Ovary (tissue), 9 donors: ENCODE data around the gene FGGY. TPM values are rescaled to one million over a fixed set of nuclear protein-coding genes. Genes with fewer than 3 reads are reported as not detected.

ENCODE experiments used
- DNase-seq, 5 donors: peaks; one replicate each; pipeline ENCODE4 v3.0.0-alpha.2; 2019 to 2020
- H3K27ac ChIP-seq, 2 donors: fragments of 200-600 bp; one replicate each; pipeline versions ENCODE4 v1.5.1 to v1.8.0; 2019 to 2022
- H3K27me3 ChIP-seq: fragments of 200-600 bp; one replicate; pipeline ENCODE4 v1.8.0; 2022
- H3K36me3 ChIP-seq: fragments of 200-600 bp; sonication (generic); one replicate; pipeline ENCODE4 v1.5.1; 2019
- H3K4me1 ChIP-seq: one replicate; pipeline ENCODE4 v1.8.1; 2013; ENCODE audit warnings: mild to moderate bottlenecking, moderate library complexity; ENCODE audit not compliant: insufficient read depth
- H3K4me3 ChIP-seq: fragments of 200-600 bp; sonication (generic); one replicate; pipeline ENCODE4 v1.5.1; 2017
- H3K9me3 ChIP-seq, 2 donors: fragments of 200-600 bp in 1 of 2; sonication (generic) in 1 of 2; one replicate each; pipeline versions ENCODE4 v1.5.1 to v1.8.1; 2013 to 2019; ENCODE audit warnings: mild to moderate bottlenecking in 1 of 2, moderate library complexity in 1 of 2
- CTCF ChIP-seq, 3 donors: fragments of 450-650 bp in 2 of 3; fragments of 200-600 bp in 1 of 3; IDR thresholded peaks; one replicate each; pipeline versions ENCODE4 v1.5.1 to v1.8.0; 2016 to 2022; ENCODE audit warnings: antibody characterized with exemption in 3 of 3, mild to moderate bottlenecking in 1 of 3
- EP300 ChIP-seq: sonication (generic); formaldehyde crosslinking; IDR thresholded peaks from one replicate; pipeline ENCODE4 v1.6.1; 2017; ENCODE audit warnings: antibody characterized with exemption
- POLR2A ChIP-seq: fragments of 450-650 bp; IDR thresholded peaks from one replicate; pipeline ENCODE4 v1.6.1; 2017; ENCODE audit warnings: antibody characterized with exemption, mild to moderate bottlenecking, moderate library complexity
- WGBS, 3 donors: extraction: QIAGEN DNeasy Blood & Tissue Kit in 1 of 3; methylation state at CpG; one replicate each; pipeline versions ENCODE4 v1.1.5 to v1.1.7; 2013 to 2017; 5-methylcytosine and 5-hydroxymethylcytosine counted together
- intact Hi-C, 4 donors: fragments of 100-400 bp; cut with DNase I; formaldehyde crosslinking; loops; one replicate each; pipeline versions ENCODE4 v1.11.0 to v1.15.1; 2022 to 2023
- polyA plus RNA-seq, 2 donors: library from polyadenylated mRNA; stranded (reverse); fragments of 200-250 nt in 1 of 2; fragments of 350-450 nt in 1 of 2; fragmentation: Illumina TruSeq in 1 of 2; extraction: RNeasy Lipid Tissue Mini Kit (QIAGEN cat#74804) in 1 of 2; gene quantifications; one replicate each; pipeline ENCODE4 v1.2.3, GENCODE V29; 2013 to 2014
- total RNA-seq, 7 donors: library from RNA; depleted of rRNA in 2 of 7; stranded (reverse); fragments of >200 nt in 2 of 7; fragmentation: NEBNext Ultra II Directional in 3 of 7; extraction: Animal tissue kit (Norgen Biotek cat#: 25700) in 3 of 7; gene quantifications; one replicate each; pipeline versions ENCODE4 v1.1.0 to v1.2.4, GENCODE V29; 2016 to 2023
- donor health status: DM: no; HTN: no; CAD: no; lungs with moderate emphysema.
- donor health status: DM: no; HTN: no; CAD: no.
- donor health status: Bipolar disorder and iron deficiency.
- donor health status: DM: yes; HTN: yes; CAD: no.
- donor health status: DM: no; HTN: no; CAD: no.
- donor health status: DM: yes; HTN: yes; CAD: no.

FGGY gene
- total and polyA plus RNA-seq, 9 donors, result 7.9 to 62.0 (median 44.7) TPM

DNA sequence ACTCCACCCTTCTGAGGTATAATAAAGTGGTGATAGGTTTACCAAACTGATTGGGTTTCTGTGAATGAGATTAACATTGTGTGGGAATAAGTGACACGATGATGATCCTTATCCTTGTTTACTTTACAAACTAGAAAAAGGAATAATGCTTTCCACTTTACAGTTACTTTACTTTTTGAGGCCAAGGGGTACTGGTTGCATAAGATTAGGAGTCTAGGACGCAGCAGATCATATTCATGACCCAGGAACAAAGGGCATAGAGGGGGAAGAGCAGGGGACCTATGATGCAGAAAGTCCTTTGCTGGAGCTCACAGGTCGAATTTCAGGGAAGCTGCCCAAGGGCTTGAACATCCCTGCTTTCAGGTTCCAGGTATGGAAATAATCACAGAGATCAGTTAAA, 20.4 kb downstream of the FGGY start:
- DNase-seq, result no peak
- Histone ChIP-seq H3K4me1 (peaks cover 7% of the 10 kb centered on the region), H3K4me3 (no peak overlapping the region), H3K27ac (no peak overlapping the region), H3K9me3 (no peaks in the 10 kb centered on the region), H3K36me3 (no peaks in the 10 kb centered on the region), H3K27me3 (no peaks in the 10 kb centered on the region)
- intact Hi-C loops, result no loop called here
- WGBS, 3 donors, result 76 to 86% (median 80%) methylated on average over 3 of the region's 3 CpGs
- no peak for TF ChIP-seq POLR2A
- no peak for TF ChIP-seq EP300

DNA sequence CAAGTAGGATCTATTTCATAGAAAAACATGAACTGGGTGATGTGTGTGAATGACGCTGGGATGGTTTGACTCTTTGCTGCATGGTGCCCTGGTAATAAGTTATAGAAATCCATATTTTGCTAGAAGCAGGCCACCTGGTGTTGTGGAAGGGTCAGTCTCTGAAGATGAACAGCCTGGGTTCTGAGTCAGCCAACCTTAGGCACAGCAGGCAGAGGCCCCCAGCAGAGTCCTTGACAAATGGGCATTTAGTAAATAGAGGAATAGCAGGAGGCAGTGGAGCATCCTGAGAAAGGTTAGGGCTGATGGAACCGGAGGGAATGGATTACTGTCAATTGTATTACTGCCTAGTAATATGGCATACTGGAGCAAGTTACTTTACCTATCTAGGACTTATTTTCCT, 20.9 kb downstream of the FGGY start:
- Histone ChIP-seq H3K27me3 (no peaks in the 10 kb centered on the region), H3K4me1 (peaks cover 7% of the 10 kb centered on the region), H3K27ac (no peak overlapping the region), H3K4me3 (no peak overlapping the region), H3K9me3 (no peaks in the 10 kb centered on the region), H3K36me3 (no peaks in the 10 kb centered on the region)
- intact Hi-C loops, result no loop called here
- 95 to 96% (median 95%) methylated on average over 2 of the region's 2 CpGs for WGBS, 3 donors
- TF ChIP-seq CTCF (IDR thresholded peaks at IDR 0.05), result no peak
- no peak for TF ChIP-seq EP300
- no peak for TF ChIP-seq POLR2A
- DNase-seq, result no peak

DNA sequence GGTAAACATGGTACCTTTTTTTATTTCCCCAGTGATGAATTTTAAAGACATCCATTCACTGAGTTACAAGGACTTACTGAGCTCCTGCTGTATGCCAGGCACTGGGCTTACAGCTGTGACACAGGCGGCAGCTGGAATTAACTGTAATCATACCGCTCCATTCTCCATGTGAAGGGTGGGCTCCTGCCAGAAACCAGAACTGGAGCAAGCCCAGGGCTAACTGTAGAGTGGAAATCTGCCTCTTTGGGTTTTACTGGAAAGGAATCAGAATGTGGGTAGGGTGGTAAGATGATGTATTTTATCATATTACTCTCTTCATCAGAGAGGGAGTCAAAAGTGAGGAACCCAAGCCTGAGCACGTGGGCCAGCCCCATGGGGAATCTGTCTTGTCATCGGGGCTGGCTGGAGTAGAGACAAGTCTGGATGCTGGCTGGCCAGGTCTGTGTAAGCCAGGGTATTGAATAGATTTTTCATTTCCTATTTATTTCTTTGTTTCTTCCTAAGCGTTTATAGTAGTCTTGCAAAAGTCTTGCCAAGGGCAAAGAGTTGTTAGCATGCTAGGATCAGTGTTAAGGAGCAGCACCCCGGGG, 21.5 kb downstream of the FGGY start:
- no peak for TF ChIP-seq EP300
- Histone ChIP-seq H3K27me3 (no peaks in the 10 kb centered on the region), H3K27ac (no peak overlapping the region), H3K36me3 (no peaks in the 10 kb centered on the region), H3K4me3 (no peak overlapping the region), H3K4me1 (peaks cover 7% of the 10 kb centered on the region), H3K9me3 (no peaks in the 10 kb centered on the region)
- WGBS, 3 donors, result 87 to 92% (median 90%) methylated on average over 6 of the region's 6 CpGs
- intact Hi-C loops, result no loop called here
- no peak for DNase-seq

DNA sequence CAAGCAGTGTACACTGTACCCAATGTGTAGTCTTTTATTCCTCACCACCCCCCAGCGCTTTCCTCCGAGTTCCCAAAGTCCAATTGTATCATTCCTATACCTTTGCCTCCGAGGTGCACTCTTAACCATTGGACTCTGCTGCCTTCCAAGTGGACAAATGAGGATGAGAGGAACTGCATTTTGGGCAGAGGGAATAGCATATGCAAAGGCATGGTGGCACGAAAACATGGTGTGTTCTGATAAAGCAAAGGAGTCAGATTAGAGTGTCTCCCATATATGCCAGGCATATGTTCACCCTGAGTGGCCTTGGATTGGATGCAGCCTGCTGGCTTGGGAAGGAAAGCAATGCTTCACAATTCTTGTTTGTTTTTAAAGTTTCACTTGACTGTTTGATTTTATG, 25.5 kb downstream of the FGGY start:
- Histone ChIP-seq H3K9me3 (no peaks in the 10 kb centered on the region), H3K27me3 (no peaks in the 10 kb centered on the region), H3K4me3 (no peak overlapping the region), H3K4me1 (peaks cover 3% of the 10 kb centered on the region), H3K36me3 (no peaks in the 10 kb centered on the region), H3K27ac (no peak overlapping the region)
- intact Hi-C loops, result no loop called here
- no peak for DNase-seq
- WGBS, 3 donors, result 96 to 97% (median 97%) methylated on average over 4 of the region's 4 CpGs
- no peak for TF ChIP-seq CTCF (IDR thresholded peaks at IDR 0.05)
- TF ChIP-seq EP300, result no peak
- TF ChIP-seq POLR2A, result no peak

DNA sequence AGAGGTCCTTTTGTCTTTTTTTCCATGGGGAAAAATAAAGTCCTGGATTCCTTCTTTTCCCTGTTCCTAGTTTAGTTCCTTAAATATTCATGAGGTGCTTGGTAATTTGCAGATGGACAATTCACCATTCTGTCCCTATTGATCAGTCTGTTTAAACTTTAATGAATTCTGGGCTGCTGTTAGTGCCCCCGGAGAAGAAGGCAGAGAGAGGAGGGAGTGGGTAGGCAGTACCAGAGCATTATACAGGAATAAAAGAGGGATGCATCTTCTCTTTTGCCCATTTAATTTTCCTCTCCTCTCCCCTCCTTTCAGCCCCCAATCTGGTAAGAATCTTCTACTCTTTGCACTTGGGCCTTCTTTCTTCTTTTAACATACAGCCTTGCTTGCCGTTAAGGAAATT, 25.9 kb downstream of the FGGY start:
- H3K4me1 ChIP-seq, result peaks cover under 1% of the 10 kb centered on the region
- DNase-seq, result no peak
- intact Hi-C loops, result no loop called here
- no peak for TF ChIP-seq POLR2A
- TF ChIP-seq CTCF (IDR thresholded peaks at IDR 0.05), result no peak
- TF ChIP-seq EP300, result no peak
- no peaks in the 10 kb centered on the region for H3K27me3 ChIP-seq
- H3K27ac ChIP-seq, result no peak overlapping the region
- H3K4me3 ChIP-seq, result no peak overlapping the region
- H3K9me3 ChIP-seq, result no peaks in the 10 kb centered on the region
- no peaks in the 10 kb centered on the region for H3K36me3 ChIP-seq
- WGBS, 3 donors, result 91 to 97% (median 92%) methylated on average over 2 of the region's 2 CpGs
